Measurements from ENCODE around the gene CERK. TPM values are rescaled to one million over a fixed set of nuclear protein-coding genes. Genes with fewer than 3 reads are reported as not detected.

CERK gene
- total and polyA plus RNA-seq, 2 of the 8 experiments (the other 6 are each of a cell fraction or from before 2014, with no cell fraction given) = 26.6 to 59.0 TPM

GRCh38 chr22:46701262-46701661 lies 36.8 kb downstream of the CERK start (continued):
- no peak for TF ChIP-seq NANOG (IDR thresholded peaks at IDR 0.05; ENCODE audit: insufficient read depth, low read depth, low read length, poor library complexity, severe bottlenecking)
- TF ChIP-seq NRF1 (IDR thresholded peaks at IDR 0.05; ENCODE audit: low read depth, low read length) = no peak
- TF ChIP-seq RAD21 (IDR thresholded peaks at IDR 0.05 in 1 of 2, conservative IDR thresholded peaks at IDR 0.05 in 1 of 2; ENCODE audit: low read depth in 2 of 2, low read length in 2 of 2) = no peak
- no peak for TF ChIP-seq CHD2 (IDR thresholded peaks at IDR 0.05; ENCODE audit: low read length)

All from H1 (cell line).